K562 (cell line): ENCODE measurements around the gene DPH1. TPM values are rescaled to one million over a fixed set of nuclear protein-coding genes. Genes with fewer than 3 reads are reported as not detected.

Source experiments
- ATAC-seq: fragments of 200-7000 bp; cut with Tn5 transposase; 3 replicates; pipeline ENCODE4 v1.9.1; 2020; ENCODE audit warnings: moderate library complexity
- BruUV-seq: library from RNA; stranded (reverse); fragments of 400-500 nt; replicated peaks from 2 replicates; lab custom pipeline; 2021; lab: Mats Ljungman, UMichigan
- CTCF ChIA-PET: fragments of 300-600 bp; formaldehyde crosslinking; extraction: SDS; loops from one replicate; lab custom pipeline; 2021; ENCODE audit warnings: low intra/inter-chr PET ratio; lab: Yijun Ruan, JAX
- POLR2A ChIA-PET: fragments of 300-600, 350-650 bp; sonication (Branson Sonifier 250); formaldehyde crosslinking; extraction: SDS; loops from one replicate; lab custom pipeline; 2021; ENCODE audit warnings: antibody characterized with exemption, inconsistent platforms; lab: Yijun Ruan, JAX
- DNase-seq, 4 experiments: peaks; one replicate each; pipeline versions ENCODE4 v3.0.0 to v3.0.0-alpha.2; 2011 to 2018; ENCODE audit warnings: low spot score in 3 of 4, mixed read lengths in 3 of 4; ENCODE audit errors: extremely low read depth in 1 of 4
- FAIRE-seq: peaks from 2 replicates; lab custom pipeline; 2011; peaks lifted over from hg19 to GRCh38; lab: Jason Lieb, UNC
- H2AFZ ChIP-seq: 2 replicates; pipeline ENCODE4 v1.6.0; 2011; ENCODE audit warnings: low read depth, low read length, control low read depth, inconsistent platforms
- H3K27ac ChIP-seq: fragments of 200-600 bp; 3 replicates; pipeline ENCODE4 v1.8.0; 2011; ENCODE audit warnings: low read depth, mild to moderate bottlenecking, control low read depth, inconsistent platforms, low read length, moderate library complexity, mixed read lengths; ENCODE audit errors: extremely low read depth
- H3K27me3 ChIP-seq, 2 experiments: fragments of 300-600 bp in 1 of 2; 2 replicates in 1 of 2; 3 replicates in 1 of 2; pipeline versions ENCODE4 v1.6.0 to v1.8.0; 2011; ENCODE audit warnings: inconsistent platforms in 2 of 2, low read length in 2 of 2, mild to moderate bottlenecking in 1 of 2, mixed read lengths in 1 of 2, moderate library complexity in 1 of 2; ENCODE audit not compliant: control insufficient read depth in 2 of 2, insufficient read depth in 2 of 2
- H3K36me3 ChIP-seq: fragments of 300-600 bp; 3 replicates; pipeline ENCODE4 v1.8.0; 2011; ENCODE audit warnings: mild to moderate bottlenecking, low read length, inconsistent platforms; ENCODE audit not compliant: control insufficient read depth, insufficient read depth
- H3K4me1 ChIP-seq, 2 experiments: fragments of 200-600 bp in 1 of 2; replicated peaks in 1 of 2; 2 replicates in 1 of 2; 3 replicates in 1 of 2; pipeline versions ENCODE4 v1.5.1 to v1.8.0; 2011; ENCODE audit warnings: inconsistent platforms in 2 of 2, low read length in 2 of 2, mild to moderate bottlenecking in 1 of 2, mixed read lengths in 1 of 2, moderate library complexity in 1 of 2; ENCODE audit not compliant: control insufficient read depth in 2 of 2, insufficient read depth in 2 of 2
- H3K4me2 ChIP-seq: 2 replicates; pipeline ENCODE4 v1.6.1; 2011; ENCODE audit warnings: low read length, control low read depth, inconsistent platforms, mixed read lengths; ENCODE audit not compliant: insufficient read depth
- H3K4me3 ChIP-seq: fragments of 200-600 bp; sonication (generic), shearing (Covaris generic); 2 replicates; pipeline ENCODE4 v1.5.1; 2016; ENCODE audit warnings: control low read depth, inconsistent platforms
- H3K79me2 ChIP-seq: fragments of 200-600 bp; 3 replicates; pipeline ENCODE4 v1.8.0; 2011; ENCODE audit warnings: low read length, inconsistent platforms; ENCODE audit not compliant: control insufficient read depth, insufficient read depth
- H3K9ac ChIP-seq, 2 experiments: 2 replicates each; pipeline versions ENCODE4 v1.6.0 to v1.6.1; 2011; ENCODE audit warnings: low read depth in 2 of 2, low read length in 2 of 2, control low read depth in 1 of 2, inconsistent platforms in 1 of 2, mild to moderate bottlenecking in 1 of 2, mixed read lengths in 1 of 2; ENCODE audit not compliant: insufficient read depth in 1 of 2
- H3K9me1 ChIP-seq: one replicate; pipeline ENCODE4 v1.6.0; 2011; ENCODE audit warnings: inconsistent platforms, mild to moderate bottlenecking, low read length, moderate library complexity; ENCODE audit not compliant: control insufficient read depth, insufficient read depth
- H3K9me3 ChIP-seq: replicated peaks from 2 replicates; pipeline ENCODE4 v1.5.1; 2011; ENCODE audit warnings: low read depth, low read length, inconsistent platforms; ENCODE audit not compliant: control insufficient read depth, insufficient read depth
- H4K20me1 ChIP-seq: replicated peaks from 2 replicates; pipeline ENCODE4 v1.6.1; 2011; ENCODE audit warnings: low read length, inconsistent platforms, mixed read lengths; ENCODE audit not compliant: control insufficient read depth, insufficient read depth
- CAMTA2 ChIP-seq: fragments of 250-450 bp; sonication (Bioruptor Pico); conservative IDR thresholded peaks from 2 replicates; pipeline ENCODE4 v1.5.1; 2022
- EHMT2 ChIP-seq: fragments of 450-650 bp; IDR thresholded peaks from 2 replicates; pipeline ENCODE4 v1.6.1; 2018; ENCODE audit warnings: antibody characterized with exemption
- MYBL2 ChIP-seq, 2 experiments: fragments of 450-650 bp in 1 of 2; sonication (generic) in 1 of 2; formaldehyde crosslinking in 1 of 2; IDR thresholded peaks; 2 replicates each; pipeline versions ENCODE4 v1.6.1 to v1.8.1; 2017 to 2022; ENCODE audit warnings: borderline replicate concordance in 1 of 2, inconsistent platforms in 1 of 2, low read depth in 1 of 2, mild to moderate bottlenecking in 1 of 2, missing genetic modification reagents in 1 of 2, moderate library complexity in 1 of 2
- NR1H2 ChIP-seq: sonication (generic); formaldehyde crosslinking; IDR thresholded peaks from 2 replicates; pipeline ENCODE4 v1.4.0; 2020; ENCODE audit warnings: mild to moderate bottlenecking, missing genetic modification reagents
- POLR2AphosphoS5 ChIP-seq: IDR thresholded peaks from 2 replicates; pipeline ENCODE4 v1.6.1; 2011; ENCODE audit warnings: mild to moderate bottlenecking, low read depth, low read length, moderate library complexity; ENCODE audit not compliant: control insufficient read depth, insufficient read depth
- SRSF7 ChIP-seq: fragments of 200-400 bp; formaldehyde crosslinking; optimal IDR thresholded peaks from 2 replicates; pipeline ENCODE3; 2017; ENCODE audit warnings: mild to moderate bottlenecking, low read depth, low read length
- WHSC1 ChIP-seq: IDR thresholded peaks from one replicate; pipeline ENCODE4 v1.6.1; 2012; ENCODE audit warnings: low read length, control low read depth, inconsistent platforms
- ZEB2 ChIP-seq: fragments of 450-650 bp; IDR thresholded peaks from 2 replicates; pipeline ENCODE4 v1.6.1; 2016
- ZNF146 ChIP-seq: IDR thresholded peaks from one replicate; pipeline ENCODE4 v1.6.1; 2018; ENCODE audit warnings: missing compliant biosample characterization; ENCODE audit not compliant: unreplicated experiment
- ZNF253 ChIP-seq: fragments of 250-450 bp; sonication (Bioruptor Pico); conservative IDR thresholded peaks from 2 replicates; pipeline ENCODE4 v1.6.1; 2021; ENCODE audit warnings: mild to moderate bottlenecking
- WGBS: fragments of 100-300 bp; shearing (Covaris generic); methylation state at CpG from one replicate; pipeline ENCODE4 v1.1.6; 2016; ENCODE audit warnings: low coverage, mixed read lengths; ENCODE audit not compliant: insufficient coverage; ENCODE audit errors: missing lambda C conversion rate; 5-methylcytosine and 5-hydroxymethylcytosine counted together
- in situ Hi-C: fragments of 300-500 bp; cut with MboI; formaldehyde crosslinking; loops from 4 replicates; pipeline ENCODE4 v1.15.0; 2018; ENCODE audit warnings: inconsistent platforms, mixed read lengths
- intact Hi-C: fragments of 100-400 bp; cut with micrococcal nuclease; formaldehyde crosslinking; loops from 2 replicates; pipeline ENCODE4 v1.14.2; 2022
- polyA plus RNA-seq, 8 experiments: library from polyadenylated mRNA; depleted of rRNA in 4 of 8; stranded (reverse) in 5 of 8; unstranded in 3 of 8; fragments of >200 nt; fragmentation: Nextera tagmentation in 2 of 8; fragmentation: Illumina TruSeq in 1 of 8; extraction: Ambion mirVana in 2 of 8; extraction: Trizol in 1 of 8; gene quantifications; 2 replicates each; pipeline versions ENCODE4 v1.2.1 to v1.2.3, GENCODE V29; 2011 to 2014; ENCODE audit warnings: inconsistent platforms in 1 of 8, missing spikeins in 1 of 8
- total RNA-seq, 7 experiments: library from RNA; depleted of rRNA in 6 of 7; stranded (reverse); fragments of >200 nt in 6 of 7; fragmentation: Illumina TruSeq in 2 of 7; extraction: Trizol in 2 of 7; gene quantifications; 2 replicates each; pipeline versions ENCODE4 v1.2.1 to v1.2.3, GENCODE V29; 2011 to 2021; ENCODE audit warnings: low replicate concordance in 1 of 7
- TF ChIP-seq, protein P1 (sequence below): fragments of 250-450 bp; sonication (Bioruptor Pico); IDR thresholded peaks from 2 replicates; pipeline ENCODE4 v1.4.0; 2020
- TF ChIP-seq, protein P2 (sequence below): fragments of 450-650 bp; IDR thresholded peaks from 2 replicates; pipeline ENCODE4 v1.6.1; 2016; ENCODE audit warnings: low read depth, mild to moderate bottlenecking, moderate library complexity
- TF ChIP-seq, protein P3 (sequence below): fragments of 250-450 bp; sonication (Bioruptor Pico); IDR thresholded peaks from 2 replicates; pipeline ENCODE4 v1.9.0; 2021; ENCODE audit warnings: mild to moderate bottlenecking, inconsistent platforms

The DPH1 gene
- total and polyA plus RNA-seq, 9 of the 15 experiments (the other 6 are each of a cell fraction or from before 2014, with no cell fraction given), result 0.42 to 40.6 (median 20.2) TPM

DNA sequence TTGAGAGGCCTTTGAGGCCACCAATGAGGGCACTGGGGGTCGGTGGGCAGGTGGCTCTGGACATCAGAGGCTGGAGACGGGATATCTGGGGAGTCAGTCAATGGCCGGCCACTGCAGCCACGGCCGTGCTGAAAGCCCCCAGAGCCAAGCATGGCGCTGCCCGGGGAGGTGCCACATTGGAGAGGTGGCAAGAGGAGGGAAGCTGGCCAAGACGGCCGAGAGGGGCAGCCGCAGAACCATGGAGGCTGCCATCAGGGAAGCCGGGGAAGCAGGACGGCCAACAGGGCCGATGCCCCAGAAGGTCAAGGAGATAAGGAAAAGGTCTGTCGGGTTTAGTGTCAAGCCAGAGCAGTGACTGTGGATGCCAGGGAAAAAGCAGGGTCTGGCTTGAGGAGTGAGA lies 14.6 kb upstream of the DPH1 start:
- H3K27me3 ChIP-seq, result peaks cover 36 to 81% of the 10 kb centered on the region in 2 experiments
- no TSS peak for BruUV-seq
- no peaks in the 10 kb centered on the region for H3K36me3 ChIP-seq
- in situ Hi-C loops, result no loop called here
- no peaks in the 10 kb centered on the region for H3K9me3 ChIP-seq
- TF ChIP-seq, protein P1, sequence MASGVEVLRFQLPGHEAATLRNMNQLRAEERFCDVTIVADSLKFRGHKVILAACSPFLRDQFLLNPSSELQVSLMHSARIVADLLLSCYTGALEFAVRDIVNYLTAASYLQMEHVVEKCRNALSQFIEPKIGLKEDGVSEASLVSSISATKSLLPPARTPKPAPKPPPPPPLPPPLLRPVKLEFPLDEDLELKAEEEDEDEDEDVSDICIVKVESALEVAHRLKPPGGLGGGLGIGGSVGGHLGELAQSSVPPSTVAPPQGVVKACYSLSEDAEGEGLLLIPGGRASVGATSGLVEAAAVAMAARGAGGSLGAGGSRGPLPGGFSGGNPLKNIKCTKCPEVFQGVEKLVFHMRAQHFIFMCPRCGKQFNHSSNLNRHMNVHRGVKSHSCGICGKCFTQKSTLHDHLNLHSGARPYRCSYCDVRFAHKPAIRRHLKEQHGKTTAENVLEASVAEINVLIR (CRISPR knock-in tag), result no peak
- TF ChIP-seq, protein P2, sequence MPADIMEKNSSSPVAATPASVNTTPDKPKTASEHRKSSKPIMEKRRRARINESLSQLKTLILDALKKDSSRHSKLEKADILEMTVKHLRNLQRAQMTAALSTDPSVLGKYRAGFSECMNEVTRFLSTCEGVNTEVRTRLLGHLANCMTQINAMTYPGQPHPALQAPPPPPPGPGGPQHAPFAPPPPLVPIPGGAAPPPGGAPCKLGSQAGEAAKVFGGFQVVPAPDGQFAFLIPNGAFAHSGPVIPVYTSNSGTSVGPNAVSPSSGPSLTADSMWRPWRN, result no peak
- CTCF ChIA-PET, result no interaction called here
- FAIRE-seq (no peak), ATAC-seq (no peak), DNase-seq (no peak)
- 0 out of 2 replicates have a peak, but pooled peaks cover 8% of the 10 kb centered on the region for H4K20me1 ChIP-seq
- H3K27ac ChIP-seq, result no peak overlapping the region
- no peaks in the 10 kb centered on the region for H3K79me2 ChIP-seq
- H2AFZ ChIP-seq, result no peak overlapping the region
- no peak overlapping the region for H3K4me3 ChIP-seq
- H3K4me2 ChIP-seq, result no peak overlapping the region
- H3K9me1 ChIP-seq, result no peaks in the 10 kb centered on the region
- peaks cover 0 to 7% of the 10 kb centered on the region in 2 experiments; a peak in 2 of 5 replicates for H3K4me1 ChIP-seq
- POLR2A ChIA-PET, result no interaction called here
- intact Hi-C loops, result no loop called here
- 7% methylated on average over 6 of the region's 14 CpGs for WGBS
- H3K9ac ChIP-seq, result no peak overlapping the region; a peak in 1 of 4 replicates

DNA sequence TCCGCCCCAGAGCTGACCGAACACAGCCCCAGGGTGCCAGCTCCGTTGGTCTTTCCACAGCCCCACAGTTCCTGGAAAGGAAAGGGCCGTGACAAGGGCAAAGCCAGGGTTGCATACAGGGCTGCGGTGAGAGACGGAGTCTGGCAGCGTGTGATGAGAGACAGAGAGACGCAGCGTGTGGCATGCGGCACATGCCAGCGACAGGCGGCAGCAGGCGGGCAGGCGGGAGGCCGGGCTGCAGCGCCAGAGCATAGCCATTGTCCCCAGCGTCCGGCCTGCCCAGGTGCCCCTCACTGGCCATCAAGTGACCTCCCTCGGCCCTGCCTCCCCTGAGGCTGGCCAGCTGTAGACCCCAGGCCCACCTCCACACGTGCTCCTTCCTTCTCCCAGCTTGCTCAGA lies 13.5 kb upstream of the DPH1 start:
- Histone ChIP-seq H3K27me3 (peaks cover 36 to 89% of the 10 kb centered on the region in 2 experiments), H3K9me1 (no peaks in the 10 kb centered on the region), H3K36me3 (no peaks in the 10 kb centered on the region), H3K9ac (no peak overlapping the region), H3K4me3 (no peak overlapping the region), H3K4me2 (no peak overlapping the region), H3K27ac (no peak overlapping the region), H3K9me3 (no peaks in the 10 kb centered on the region), H2AFZ (no peak overlapping the region), H3K79me2 (no peaks in the 10 kb centered on the region), H4K20me1 (peaks cover 8% of the 10 kb centered on the region; the same call in 1 of the 2 replicates), H3K4me1 (peaks cover 0 to 7% of the 10 kb centered on the region in 2 experiments; a peak in 2 of 5 replicates)
- WGBS, result 3% methylated on average over 10 of the region's 20 CpGs
- no TSS peak for BruUV-seq
- ChIA-PET CTCF (no interaction called here), POLR2A (no interaction called here)
- intact Hi-C loops (no loop called here), in situ Hi-C loops (no loop called here)
- DNase-seq (no peak), FAIRE-seq (no peak), ATAC-seq (no peak)
- TF ChIP-seq NR1H2 (no peak), POLR2AphosphoS5 (no peak), EHMT2 (no peak), WHSC1 (no peak), ZNF253 (CRISPR knock-in tag) (no peak), ZEB2 (no peak), SRSF7 (no peak), MYBL2 (IDR thresholded peaks at IDR 0.05; ENCODE audit: low read depth) (no peak), MYBL2 (CRISPR knock-in tag; IDR thresholded peaks at IDR 0.05; ENCODE audit: borderline replicate concordance) (no peak), ZNF146 (CRISPR knock-in tag) (no peak), CAMTA2 (CRISPR knock-in tag) (no peak)
- TF ChIP-seq, protein P3, sequence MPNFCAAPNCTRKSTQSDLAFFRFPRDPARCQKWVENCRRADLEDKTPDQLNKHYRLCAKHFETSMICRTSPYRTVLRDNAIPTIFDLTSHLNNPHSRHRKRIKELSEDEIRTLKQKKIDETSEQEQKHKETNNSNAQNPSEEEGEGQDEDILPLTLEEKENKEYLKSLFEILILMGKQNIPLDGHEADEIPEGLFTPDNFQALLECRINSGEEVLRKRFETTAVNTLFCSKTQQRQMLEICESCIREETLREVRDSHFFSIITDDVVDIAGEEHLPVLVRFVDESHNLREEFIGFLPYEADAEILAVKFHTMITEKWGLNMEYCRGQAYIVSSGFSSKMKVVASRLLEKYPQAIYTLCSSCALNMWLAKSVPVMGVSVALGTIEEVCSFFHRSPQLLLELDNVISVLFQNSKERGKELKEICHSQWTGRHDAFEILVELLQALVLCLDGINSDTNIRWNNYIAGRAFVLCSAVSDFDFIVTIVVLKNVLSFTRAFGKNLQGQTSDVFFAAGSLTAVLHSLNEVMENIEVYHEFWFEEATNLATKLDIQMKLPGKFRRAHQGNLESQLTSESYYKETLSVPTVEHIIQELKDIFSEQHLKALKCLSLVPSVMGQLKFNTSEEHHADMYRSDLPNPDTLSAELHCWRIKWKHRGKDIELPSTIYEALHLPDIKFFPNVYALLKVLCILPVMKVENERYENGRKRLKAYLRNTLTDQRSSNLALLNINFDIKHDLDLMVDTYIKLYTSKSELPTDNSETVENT (CRISPR knock-in tag), result no peak
